Liver (tissue), 9 donors: ENCODE results near the gene CNTN5. TPM values are rescaled to one million over a fixed set of nuclear protein-coding genes. Genes with fewer than 3 reads are reported as not detected.

Experiments
- DNase-seq: peaks from one replicate; pipeline ENCODE4 v3.0.0-alpha.2; 2017; ENCODE audit warnings: low spot score
- H3K27ac ChIP-seq, 2 donors: one replicate each; pipeline ENCODE4 v1.7.0; 2013; ENCODE audit warnings: inconsistent platforms in 2 of 2, low read length in 2 of 2, control low read depth in 1 of 2, low read depth in 1 of 2, mild to moderate bottlenecking in 1 of 2
- H3K27me3 ChIP-seq, 4 donors: one replicate each; pipeline versions ENCODE4 v1.6.1 to v1.7.0; 2013; ENCODE audit warnings: low read length in 3 of 4, inconsistent platforms in 1 of 4, mild to moderate bottlenecking in 1 of 4, moderate library complexity in 1 of 4; ENCODE audit not compliant: control insufficient read depth in 4 of 4, insufficient read depth in 4 of 4
- H3K36me3 ChIP-seq, 4 donors: one replicate each; pipeline versions ENCODE4 v1.6.1 to v1.7.0; 2013; ENCODE audit warnings: low read length in 3 of 4, mild to moderate bottlenecking in 3 of 4, low read depth in 1 of 4, moderate library complexity in 1 of 4; ENCODE audit not compliant: control insufficient read depth in 4 of 4, insufficient read depth in 3 of 4
- H3K4me1 ChIP-seq, 4 donors: one replicate each; pipeline versions ENCODE4 v1.6.1 to v1.7.0; 2013; ENCODE audit warnings: low read length in 3 of 4, mild to moderate bottlenecking in 3 of 4, moderate library complexity in 1 of 4; ENCODE audit not compliant: control insufficient read depth in 4 of 4, insufficient read depth in 4 of 4
- H3K4me3 ChIP-seq, 3 donors: one replicate each; pipeline versions ENCODE4 v1.6.1 to v1.7.0; 2013; ENCODE audit warnings: low read length in 3 of 3, control low read depth in 1 of 3, low read depth in 1 of 3, mild to moderate bottlenecking in 1 of 3
- H3K9ac ChIP-seq, 2 donors: one replicate each; pipeline ENCODE4 v1.7.0; 2013; ENCODE audit warnings: low read length in 2 of 2, mild to moderate bottlenecking in 2 of 2, moderate library complexity in 2 of 2, control low read depth in 1 of 2, low read depth in 1 of 2
- H3K9me3 ChIP-seq, 4 donors: one replicate each; pipeline versions ENCODE4 v1.6.1 to v1.7.0; 2013; ENCODE audit warnings: low read length in 3 of 4; ENCODE audit not compliant: control insufficient read depth in 4 of 4
- ATF3 ChIP-seq: IDR thresholded peaks from 2 replicates; pipeline ENCODE4 v1.6.1; 2016; ENCODE audit warnings: antibody characterized with exemption
- CTCF ChIP-seq: fragments of 150-350 bp; IDR thresholded peaks from 2 replicates; pipeline ENCODE4 v1.5.1; 2017; ENCODE audit warnings: improper control_type of control experiment, low read depth, low read length; ENCODE audit not compliant: missing input control
- FOXA1 ChIP-seq: IDR thresholded peaks from 2 replicates; pipeline ENCODE4 v1.6.1; 2016; ENCODE audit warnings: antibody characterized with exemption
- GABPA ChIP-seq, 2 donors: IDR thresholded peaks in 1 of 2; conservative IDR thresholded peaks in 1 of 2; 2 replicates each; pipeline ENCODE4 v1.6.1; 2016; ENCODE audit warnings: antibody characterized with exemption in 2 of 2, mild to moderate bottlenecking in 1 of 2, moderate library complexity in 1 of 2
- HNF4A ChIP-seq, 2 donors: conservative IDR thresholded peaks; 2 replicates each; pipeline ENCODE4 v1.6.1; 2016; ENCODE audit warnings: antibody characterized with exemption in 2 of 2, mild to moderate bottlenecking in 2 of 2
- HNF4G ChIP-seq: IDR thresholded peaks from 2 replicates; pipeline ENCODE4 v1.6.1; 2016; ENCODE audit warnings: antibody characterized with exemption
- JUND ChIP-seq, 2 donors: IDR thresholded peaks; 2 replicates each; pipeline ENCODE4 v1.6.1; 2016; ENCODE audit warnings: antibody characterized with exemption in 2 of 2
- NR2F2 ChIP-seq: IDR thresholded peaks from 2 replicates; pipeline ENCODE4 v1.6.1; 2016; ENCODE audit warnings: antibody characterized with exemption
- RAD21 ChIP-seq, 2 donors: IDR thresholded peaks; 2 replicates each; pipeline ENCODE4 v1.6.1; 2016; ENCODE audit warnings: antibody characterized with exemption in 2 of 2, mild to moderate bottlenecking in 2 of 2
- RXRA ChIP-seq, 2 donors: IDR thresholded peaks; 2 replicates each; pipeline ENCODE4 v1.6.1; 2017 to 2018; ENCODE audit warnings: antibody characterized with exemption in 2 of 2, mild to moderate bottlenecking in 1 of 2
- TAF1 ChIP-seq: conservative IDR thresholded peaks from 2 replicates; pipeline ENCODE4 v1.6.1; 2016; ENCODE audit warnings: antibody characterized with exemption, mild to moderate bottlenecking
- YY1 ChIP-seq: IDR thresholded peaks from 2 replicates; pipeline ENCODE4 v1.6.1; 2016; ENCODE audit warnings: antibody characterized with exemption, mild to moderate bottlenecking
- WGBS: extraction: QIAGEN DNeasy Blood & Tissue Kit; methylation state at CpG from one replicate; pipeline ENCODE4 v1.1.7; 2013; 5-methylcytosine and 5-hydroxymethylcytosine counted together
- polyA plus RNA-seq, 2 donors: library from polyadenylated mRNA; stranded (reverse) in 1 of 2; unstranded in 1 of 2; fragments of 200-250 nt in 1 of 2; fragments of >200 nt in 1 of 2; fragmentation: Nextera tagmentation in 1 of 2; extraction: Ambion mirVana in 1 of 2; gene quantifications; one replicate each; pipeline versions ENCODE4 v1.2.1 to v1.2.3, GENCODE V29; 2013 to 2015
- total RNA-seq, 2 donors: library from RNA; depleted of rRNA; stranded (reverse); fragments of >200 nt; gene quantifications; one replicate each; pipeline ENCODE4 v1.2.3, GENCODE V29; 2014
- TF ChIP-seq, protein P1 (sequence below): IDR thresholded peaks from 2 replicates; pipeline ENCODE4 v1.6.1; 2016; ENCODE audit warnings: antibody characterized with exemption
- TF ChIP-seq, protein P2 (sequence below): IDR thresholded peaks from 2 replicates; pipeline ENCODE4 v1.6.1; 2016; ENCODE audit warnings: antibody characterized with exemption
- donor health status: healthy.
- donor health status: healthy.
- donor health status: healthy.
- donor health status: healthy.
- donor health status: healthy.

Gene CNTN5
- total and polyA plus RNA-seq, 4 donors = 0.01 to 0.08 (median 0.04) TPM

GRCh38 chr11:99670067-99670676, 649.4 kb downstream of the CNTN5 start:
- Histone ChIP-seq H3K27me3 (peaks cover 0 to 3% (median 0%) of the 10 kb centered on the region in 4 donors), H3K36me3 (no peaks in the 10 kb centered on the region), H3K4me3 (no peak overlapping the region), H3K27ac (no peak overlapping the region), H3K9ac (no peak overlapping the region), H3K4me1 (no peaks in the 10 kb centered on the region), H3K9me3 (no peaks in the 10 kb centered on the region)
- TF ChIP-seq TAF1 (no peak), HNF4A (conservative IDR thresholded peaks at IDR 0.05) (no peak), HNF4G (no peak), RXRA (IDR thresholded peaks at IDR 0.05) (no peak)
- 56% methylated on average over 2 of the region's 2 CpGs for WGBS
- DNase-seq = no peak

DNA sequence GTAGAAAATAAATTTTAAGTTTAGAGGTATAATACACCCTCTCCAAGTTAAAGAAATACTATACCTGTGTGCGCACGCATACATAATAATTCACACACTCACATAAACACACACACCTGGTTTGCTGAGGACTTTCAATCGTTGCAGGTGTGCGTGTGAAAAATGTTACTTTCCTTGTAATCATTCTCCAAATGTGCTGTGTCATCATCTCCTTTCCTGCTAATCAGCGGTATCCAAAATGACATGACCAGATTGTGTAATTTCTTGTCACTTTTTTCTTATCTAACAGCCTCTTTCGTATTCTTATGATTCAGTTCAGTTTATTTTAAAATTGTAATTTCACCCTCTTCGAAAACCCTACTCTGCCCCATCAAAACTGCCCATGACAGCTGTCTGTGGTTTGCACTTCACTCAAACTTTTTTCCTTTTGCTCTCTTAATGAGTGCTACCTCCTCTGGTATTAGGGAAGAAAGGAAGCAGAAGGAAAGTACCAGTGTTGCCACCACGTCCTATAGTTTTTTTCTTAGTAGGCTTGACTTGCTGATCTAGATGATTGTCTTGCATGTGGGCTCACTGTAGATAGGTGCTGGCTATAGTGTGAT, 651.2 kb downstream of the CNTN5 start:
- TF ChIP-seq ATF3 (no peak), RXRA (IDR thresholded peaks at IDR 0.05) (no peak), FOXA1 (no peak), JUND (IDR thresholded peaks at IDR 0.05) (no peak), GABPA (IDR thresholded peaks at IDR 0.05 in 1 of 2, conservative IDR thresholded peaks at IDR 0.05 in 1 of 2) (no peak), RAD21 (IDR thresholded peaks at IDR 0.05) (no peak), HNF4G (no peak), NR2F2 (no peak), CTCF (no peak), YY1 (no peak)
- TF ChIP-seq, protein P1, sequence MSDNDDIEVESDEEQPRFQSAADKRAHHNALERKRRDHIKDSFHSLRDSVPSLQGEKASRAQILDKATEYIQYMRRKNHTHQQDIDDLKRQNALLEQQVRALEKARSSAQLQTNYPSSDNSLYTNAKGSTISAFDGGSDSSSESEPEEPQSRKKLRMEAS = no peak
- TF ChIP-seq, protein P2, sequence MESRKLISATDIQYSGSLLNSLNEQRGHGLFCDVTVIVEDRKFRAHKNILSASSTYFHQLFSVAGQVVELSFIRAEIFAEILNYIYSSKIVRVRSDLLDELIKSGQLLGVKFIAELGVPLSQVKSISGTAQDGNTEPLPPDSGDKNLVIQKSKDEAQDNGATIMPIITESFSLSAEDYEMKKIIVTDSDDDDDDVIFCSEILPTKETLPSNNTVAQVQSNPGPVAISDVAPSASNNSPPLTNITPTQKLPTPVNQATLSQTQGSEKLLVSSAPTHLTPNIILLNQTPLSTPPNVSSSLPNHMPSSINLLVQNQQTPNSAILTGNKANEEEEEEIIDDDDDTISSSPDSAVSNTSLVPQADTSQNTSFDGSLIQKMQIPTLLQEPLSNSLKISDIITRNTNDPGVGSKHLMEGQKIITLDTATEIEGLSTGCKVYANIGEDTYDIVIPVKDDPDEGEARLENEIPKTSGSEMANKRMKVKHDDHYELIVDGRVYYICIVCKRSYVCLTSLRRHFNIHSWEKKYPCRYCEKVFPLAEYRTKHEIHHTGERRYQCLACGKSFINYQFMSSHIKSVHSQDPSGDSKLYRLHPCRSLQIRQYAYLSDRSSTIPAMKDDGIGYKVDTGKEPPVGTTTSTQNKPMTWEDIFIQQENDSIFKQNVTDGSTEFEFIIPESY = no peak
- Histone ChIP-seq H3K9me3 (no peaks in the 10 kb centered on the region), H3K4me1 (no peaks in the 10 kb centered on the region), H3K36me3 (no peaks in the 10 kb centered on the region), H3K27ac (no peak overlapping the region), H3K27me3 (peaks cover 0 to 3% (median 0%) of the 10 kb centered on the region in 4 donors), H3K4me3 (no peak overlapping the region), H3K9ac (no peak overlapping the region)
- DNase-seq = no peak
- 74% methylated on average over 8 of the region's 8 CpGs for WGBS
